ENCODE results near the gene DDA1.

DNA sequence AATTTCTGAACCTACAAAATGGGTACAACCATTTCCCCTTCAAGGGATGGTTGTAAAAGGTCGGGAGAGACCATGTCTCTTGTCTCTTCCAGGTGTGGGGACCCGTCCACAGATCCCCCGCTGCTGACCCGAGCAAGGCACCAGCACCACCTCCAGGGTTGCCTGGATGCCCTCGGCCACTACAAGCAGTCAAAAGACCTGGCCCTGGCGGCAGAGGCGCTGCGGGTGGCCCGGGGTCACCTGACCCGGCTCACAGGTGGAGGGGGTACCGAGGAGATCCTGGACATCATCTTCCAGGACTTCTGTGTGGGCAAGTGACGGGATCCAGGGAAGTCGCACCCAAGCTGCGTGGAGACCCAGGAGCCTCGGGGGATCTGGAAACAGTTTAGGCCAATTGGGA lies 32.0 kb downstream of the DDA1 start:
- TF ChIP-seq, protein P1, sequence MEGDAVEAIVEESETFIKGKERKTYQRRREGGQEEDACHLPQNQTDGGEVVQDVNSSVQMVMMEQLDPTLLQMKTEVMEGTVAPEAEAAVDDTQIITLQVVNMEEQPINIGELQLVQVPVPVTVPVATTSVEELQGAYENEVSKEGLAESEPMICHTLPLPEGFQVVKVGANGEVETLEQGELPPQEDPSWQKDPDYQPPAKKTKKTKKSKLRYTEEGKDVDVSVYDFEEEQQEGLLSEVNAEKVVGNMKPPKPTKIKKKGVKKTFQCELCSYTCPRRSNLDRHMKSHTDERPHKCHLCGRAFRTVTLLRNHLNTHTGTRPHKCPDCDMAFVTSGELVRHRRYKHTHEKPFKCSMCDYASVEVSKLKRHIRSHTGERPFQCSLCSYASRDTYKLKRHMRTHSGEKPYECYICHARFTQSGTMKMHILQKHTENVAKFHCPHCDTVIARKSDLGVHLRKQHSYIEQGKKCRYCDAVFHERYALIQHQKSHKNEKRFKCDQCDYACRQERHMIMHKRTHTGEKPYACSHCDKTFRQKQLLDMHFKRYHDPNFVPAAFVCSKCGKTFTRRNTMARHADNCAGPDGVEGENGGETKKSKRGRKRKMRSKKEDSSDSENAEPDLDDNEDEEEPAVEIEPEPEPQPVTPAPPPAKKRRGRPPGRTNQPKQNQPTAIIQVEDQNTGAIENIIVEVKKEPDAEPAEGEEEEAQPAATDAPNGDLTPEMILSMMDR (IDR thresholded peaks at IDR 0.05) = no peak
- TF ChIP-seq POLR2A (IDR thresholded peaks at IDR 0.05) = no peak
